ENCODE results near the gene AGPAT3. TPM values are rescaled to one million over a fixed set of nuclear protein-coding genes. Genes with fewer than 3 reads are reported as not detected.

Gene AGPAT3
- total RNA-seq, 1 experiment from 2014 or later: 13.0 TPM

DNA sequence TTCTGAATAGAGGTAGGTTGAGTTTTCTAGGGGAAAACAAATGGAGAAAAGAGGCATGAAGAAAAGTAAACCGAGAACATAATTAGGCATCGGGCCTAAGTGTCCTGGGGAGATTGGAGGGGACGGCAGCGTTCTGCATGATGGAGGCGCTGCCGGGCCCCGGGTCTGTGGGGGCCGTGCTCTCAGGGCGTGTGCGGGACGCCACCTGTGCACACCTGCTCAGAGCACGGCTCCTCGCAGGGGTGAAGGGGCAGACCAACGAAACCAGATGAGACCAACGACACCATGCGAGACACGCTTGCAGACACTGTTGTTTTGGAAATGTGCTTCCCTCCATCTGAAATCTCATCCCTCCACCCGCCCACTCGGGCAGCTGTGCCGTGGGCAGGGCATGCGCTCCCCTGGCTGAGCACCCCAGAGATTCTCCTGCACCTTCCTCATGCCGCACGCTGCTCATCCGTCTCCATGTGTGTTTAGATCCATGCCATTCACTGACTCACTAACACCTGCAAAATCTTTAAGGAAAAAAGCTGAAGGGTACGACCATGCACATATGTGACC lies 118.9 kb downstream of the AGPAT3 start:
- H2BK15ac ChIP-seq (ENCODE audit: low read depth, low read length): no peak overlapping the region
- H2BK5ac ChIP-seq (ENCODE audit: insufficient read length, low read length): no peak overlapping the region
- H4K5ac ChIP-seq (ENCODE audit: insufficient read length, low read depth, low read length): no peak overlapping the region
- no peaks in the 10 kb centered on the region for H3K79me2 ChIP-seq (ENCODE audit: insufficient read depth, low read length)
- no peak overlapping the region for H3K27ac ChIP-seq (ENCODE audit: insufficient read length, low read depth, low read length)
- no peak overlapping the region for H2BK20ac ChIP-seq (ENCODE audit: low read depth, low read length, poor library complexity, severe bottlenecking)
- no peaks in the 10 kb centered on the region for H3K27me3 ChIP-seq (ENCODE audit: insufficient read depth, low read length)
- H3K4me3 Mint-ChIP-seq: no peak overlapping the region
- no peak overlapping the region for H2AK5ac ChIP-seq (ENCODE audit: insufficient read length, low read length)
- no peak overlapping the region for H3K14ac ChIP-seq (ENCODE audit: insufficient read depth, low read length)
- no CpG with 5 or more reads among the region's 25 CpGs for WGBS (ENCODE audit: extremely low coverage, insufficient read length, low lambda C conversion rate)
- H3K56ac ChIP-seq (ENCODE audit: insufficient read length, low read depth, low read length): no peak overlapping the region
- TF ChIP-seq, protein P1, sequence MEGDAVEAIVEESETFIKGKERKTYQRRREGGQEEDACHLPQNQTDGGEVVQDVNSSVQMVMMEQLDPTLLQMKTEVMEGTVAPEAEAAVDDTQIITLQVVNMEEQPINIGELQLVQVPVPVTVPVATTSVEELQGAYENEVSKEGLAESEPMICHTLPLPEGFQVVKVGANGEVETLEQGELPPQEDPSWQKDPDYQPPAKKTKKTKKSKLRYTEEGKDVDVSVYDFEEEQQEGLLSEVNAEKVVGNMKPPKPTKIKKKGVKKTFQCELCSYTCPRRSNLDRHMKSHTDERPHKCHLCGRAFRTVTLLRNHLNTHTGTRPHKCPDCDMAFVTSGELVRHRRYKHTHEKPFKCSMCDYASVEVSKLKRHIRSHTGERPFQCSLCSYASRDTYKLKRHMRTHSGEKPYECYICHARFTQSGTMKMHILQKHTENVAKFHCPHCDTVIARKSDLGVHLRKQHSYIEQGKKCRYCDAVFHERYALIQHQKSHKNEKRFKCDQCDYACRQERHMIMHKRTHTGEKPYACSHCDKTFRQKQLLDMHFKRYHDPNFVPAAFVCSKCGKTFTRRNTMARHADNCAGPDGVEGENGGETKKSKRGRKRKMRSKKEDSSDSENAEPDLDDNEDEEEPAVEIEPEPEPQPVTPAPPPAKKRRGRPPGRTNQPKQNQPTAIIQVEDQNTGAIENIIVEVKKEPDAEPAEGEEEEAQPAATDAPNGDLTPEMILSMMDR (conservative IDR thresholded peaks at IDR 0.05): no peak
- no peak overlapping the region for H4K8ac ChIP-seq (replicated peaks; ENCODE audit: insufficient read length, low read depth, low read length)
- no peak overlapping the region for H3K27ac Mint-ChIP-seq
- no peak overlapping the region for H2BK12ac ChIP-seq (ENCODE audit: insufficient read length, low read depth, low read length)
- no peaks in the 10 kb centered on the region for H3K9me3 Mint-ChIP-seq
- H3K4ac ChIP-seq (ENCODE audit: low read depth, low read length): no peak overlapping the region
- H3K23ac ChIP-seq (ENCODE audit: insufficient read length, low read depth, low read length): no peak overlapping the region
- no peaks in the 10 kb centered on the region for H3K9me3 ChIP-seq (ENCODE audit: control insufficient read depth, low read depth, low read length)
- H4K20me1 ChIP-seq (ENCODE audit: control insufficient read depth, insufficient read depth, insufficient read length): no peaks in the 10 kb centered on the region
- DNase-seq: no peak
- peaks cover 20 to 24% of the 10 kb centered on the region in 2 experiments for H3K4me1 Mint-ChIP-seq
- H3K27me3 Mint-ChIP-seq (ENCODE audit: low read depth): no peaks in the 10 kb centered on the region
- H4K91ac ChIP-seq (ENCODE audit: insufficient read length, low read depth, low read length): no peak overlapping the region
- H2BK120ac ChIP-seq (ENCODE audit: low read depth, low read length, poor library complexity, severe bottlenecking): no peak overlapping the region
- H3K79me1 ChIP-seq (ENCODE audit: insufficient read depth, low read depth, low read length, poor library complexity, severe bottlenecking): no peaks in the 10 kb centered on the region
- no peaks in the 10 kb centered on the region for H3K36me3 Mint-ChIP-seq (ENCODE audit: insufficient read depth in 1 of 3, low read depth in 3 of 3)
- H3K23me2 ChIP-seq (ENCODE audit: insufficient read length, low read depth, low read length, poor library complexity, severe bottlenecking): peaks cover 3% of the 10 kb centered on the region
- no peak overlapping the region for H2AFZ ChIP-seq (ENCODE audit: low read length)
- no peak overlapping the region for H3K18ac ChIP-seq (ENCODE audit: insufficient read length, low read depth, low read length)
- H3K4me2 ChIP-seq (ENCODE audit: insufficient read depth, insufficient read length, low read length): no peak overlapping the region
- no peaks in the 10 kb centered on the region; the same call in 1 of the 2 replicates for H3K4me1 ChIP-seq (ENCODE audit: insufficient read depth, low read length)
- H3T11ph ChIP-seq (ENCODE audit: low read length): no peak overlapping the region
- no peak overlapping the region for H3K9ac ChIP-seq (ENCODE audit: extremely low read depth, insufficient read length, low read length)
